Breast epithelium (tissue), 4 donors: ENCODE data around the gene NWD2. TPM values are rescaled to one million over a fixed set of nuclear protein-coding genes. Genes with fewer than 3 reads are reported as not detected.

Source experiments
- DNase-seq, 2 donors: peaks; one replicate each; pipeline ENCODE4 v3.0.0-alpha.2; 2019; ENCODE audit warnings: low spot score in 2 of 2
- H3K27ac ChIP-seq, 2 donors: fragments of 200-600 bp; sonication (generic) in 1 of 2; one replicate each; pipeline ENCODE4 v1.5.1; 2016 to 2019; ENCODE audit warnings: mild to moderate bottlenecking in 1 of 2
- H3K27me3 ChIP-seq, 2 donors: fragments of 200-600 bp; sonication (generic) in 1 of 2; one replicate each; pipeline versions ENCODE4 v1.5.1 to v1.6.0; 2017 to 2019; ENCODE audit warnings: control low read depth in 1 of 2, mild to moderate bottlenecking in 1 of 2
- H3K36me3 ChIP-seq: fragments of 200-600 bp; one replicate; pipeline ENCODE4 v1.5.1; 2019
- H3K4me1 ChIP-seq, 2 donors: fragments of 200-600 bp; sonication (generic); one replicate each; pipeline ENCODE4 v1.5.1; 2016 to 2019; ENCODE audit warnings: control low read depth in 1 of 2
- H3K4me3 ChIP-seq, 3 donors: fragments of 200-600 bp; sonication (generic); 1 replicate in 2 of 3; 2 replicates in 1 of 3; pipeline ENCODE4 v1.5.1; 2016 to 2019; ENCODE audit warnings: mild to moderate bottlenecking in 3 of 3, moderate library complexity in 2 of 3
- H3K9me3 ChIP-seq, 2 donors: fragments of 200-600 bp; sonication (generic) in 1 of 2; one replicate each; pipeline ENCODE4 v1.5.1; 2016 to 2019; ENCODE audit warnings: control low read depth in 1 of 2
- POLR2A ChIP-seq: fragments of 450-650 bp; IDR thresholded peaks from one replicate; pipeline ENCODE4 v1.6.1; 2016; ENCODE audit warnings: antibody characterized with exemption, mild to moderate bottlenecking, moderate library complexity
- POLR2AphosphoS5 ChIP-seq, 3 donors: sonication (generic); formaldehyde crosslinking; IDR thresholded peaks; one replicate each; pipeline ENCODE4 v1.6.1; 2017; ENCODE audit warnings: antibody characterized with exemption in 3 of 3
- intact Hi-C: fragments of 100-400 bp; cut with DNase I; formaldehyde crosslinking; loops from one replicate; pipeline ENCODE4 v1.15.1; 2023; ENCODE audit warnings: low total_unique reads
- total RNA-seq, 3 donors: library from RNA; depleted of rRNA; stranded (reverse); fragments of >200 nt; gene quantifications; one replicate each; pipeline ENCODE4 v1.1.0, GENCODE V29; 2016
- TF ChIP-seq, protein P1 (sequence below), 3 donors: fragments of 450-650 bp; IDR thresholded peaks; one replicate each; pipeline ENCODE4 v1.5.1; 2016 to 2017; ENCODE audit warnings: antibody characterized with exemption in 3 of 3, mild to moderate bottlenecking in 3 of 3, moderate library complexity in 3 of 3

Gene NWD2
- total RNA-seq, 3 donors from 2014 or later: 0.48 to 2.2 (median 0.66) TPM

DNA sequence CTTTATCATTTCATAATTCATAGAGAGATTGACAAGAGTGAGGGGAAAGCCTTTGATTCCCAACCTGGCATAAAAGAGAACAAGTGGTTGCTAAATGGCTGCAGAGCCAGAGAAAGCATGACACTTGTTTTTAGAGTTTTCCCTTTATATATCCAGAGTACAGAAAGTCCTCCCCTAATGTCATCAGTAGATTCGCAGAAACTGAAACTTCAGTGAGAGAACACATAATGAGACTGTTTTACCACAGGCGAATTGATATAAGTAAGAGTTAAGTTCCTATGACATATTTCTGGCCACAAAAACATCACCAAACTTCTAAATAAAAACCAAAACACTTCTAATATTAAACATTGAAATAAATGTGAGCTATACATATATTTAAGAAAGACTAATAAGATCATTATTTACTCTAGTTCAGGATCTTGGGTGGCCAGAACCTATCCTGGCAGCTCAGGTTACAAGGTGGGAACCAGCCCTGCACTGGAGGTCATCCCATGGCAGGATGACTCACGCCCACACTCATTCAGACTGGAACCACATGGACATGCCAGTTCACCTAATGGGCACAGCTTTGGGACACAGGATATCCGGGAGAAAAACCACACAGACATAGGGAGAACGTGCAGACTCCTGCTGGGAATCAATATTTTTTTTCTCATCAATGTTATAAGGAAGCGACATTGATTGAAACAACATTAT lies 35.5 kb downstream of the NWD2 start:
- Histone ChIP-seq H3K4me3 (no peak overlapping the region), H3K9me3 (peaks cover 0 to 12% of the 10 kb centered on the region in 2 donors), H3K36me3 (no peaks in the 10 kb centered on the region), H3K4me1 (no peaks in the 10 kb centered on the region), H3K27ac (no peak overlapping the region), H3K27me3 (no peaks in the 10 kb centered on the region)
- no peak for DNase-seq
- intact Hi-C loops: no loop called here
- TF ChIP-seq POLR2AphosphoS5 (IDR thresholded peaks at IDR 0.05) (no peak), POLR2A (no peak)
- TF ChIP-seq, protein P1, sequence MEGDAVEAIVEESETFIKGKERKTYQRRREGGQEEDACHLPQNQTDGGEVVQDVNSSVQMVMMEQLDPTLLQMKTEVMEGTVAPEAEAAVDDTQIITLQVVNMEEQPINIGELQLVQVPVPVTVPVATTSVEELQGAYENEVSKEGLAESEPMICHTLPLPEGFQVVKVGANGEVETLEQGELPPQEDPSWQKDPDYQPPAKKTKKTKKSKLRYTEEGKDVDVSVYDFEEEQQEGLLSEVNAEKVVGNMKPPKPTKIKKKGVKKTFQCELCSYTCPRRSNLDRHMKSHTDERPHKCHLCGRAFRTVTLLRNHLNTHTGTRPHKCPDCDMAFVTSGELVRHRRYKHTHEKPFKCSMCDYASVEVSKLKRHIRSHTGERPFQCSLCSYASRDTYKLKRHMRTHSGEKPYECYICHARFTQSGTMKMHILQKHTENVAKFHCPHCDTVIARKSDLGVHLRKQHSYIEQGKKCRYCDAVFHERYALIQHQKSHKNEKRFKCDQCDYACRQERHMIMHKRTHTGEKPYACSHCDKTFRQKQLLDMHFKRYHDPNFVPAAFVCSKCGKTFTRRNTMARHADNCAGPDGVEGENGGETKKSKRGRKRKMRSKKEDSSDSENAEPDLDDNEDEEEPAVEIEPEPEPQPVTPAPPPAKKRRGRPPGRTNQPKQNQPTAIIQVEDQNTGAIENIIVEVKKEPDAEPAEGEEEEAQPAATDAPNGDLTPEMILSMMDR (IDR thresholded peaks at IDR 0.05): no peak

DNA sequence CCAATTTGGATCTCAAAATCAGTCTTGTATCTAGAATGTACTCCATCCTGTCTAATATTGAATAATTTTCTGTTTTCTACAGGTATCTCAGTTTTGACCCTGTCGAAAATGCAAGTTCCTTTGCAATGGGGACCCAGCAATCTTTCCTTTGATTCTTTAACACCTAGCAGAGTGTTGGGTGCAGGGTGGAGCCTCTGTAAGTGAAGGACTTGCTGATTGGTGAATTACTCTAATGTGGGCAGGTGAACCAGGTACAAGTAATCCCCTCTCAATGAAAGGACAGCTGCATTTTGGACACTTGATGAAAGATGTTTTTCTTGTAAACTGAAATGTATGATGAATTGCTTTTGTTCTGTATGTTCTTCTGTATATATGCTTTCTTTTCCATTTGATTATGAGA lies 54.9 kb downstream of the NWD2 start:
- no peak overlapping the region for H3K4me3 ChIP-seq

DNA sequence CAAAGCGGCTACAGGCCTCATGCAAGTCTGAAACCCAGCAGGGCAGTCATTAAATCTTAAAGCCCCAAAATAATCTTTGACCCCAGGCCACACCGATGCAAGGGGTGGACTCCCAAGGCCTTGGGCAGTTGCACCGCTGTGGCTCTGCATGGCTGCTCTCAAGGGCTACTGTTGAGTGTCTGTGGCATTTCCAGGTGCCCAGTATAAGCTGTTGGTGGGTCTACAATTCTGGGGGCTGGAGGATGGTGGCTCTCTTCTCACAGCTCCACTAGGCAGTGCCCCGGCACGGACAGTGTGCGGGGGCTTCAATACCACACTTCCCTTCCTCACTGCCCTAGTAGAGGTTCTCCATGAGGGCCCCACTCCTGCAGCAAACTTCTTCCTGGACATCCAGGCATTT lies 60.1 kb downstream of the NWD2 start:
- H3K4me3 ChIP-seq: no peak overlapping the region
- no peaks in the 10 kb centered on the region for H3K27me3 ChIP-seq
- peaks cover 3 to 26% of the 10 kb centered on the region in 2 donors for H3K9me3 ChIP-seq
- no peak overlapping the region for H3K27ac ChIP-seq
- H3K36me3 ChIP-seq: no peaks in the 10 kb centered on the region
- no peaks in the 10 kb centered on the region for H3K4me1 ChIP-seq
- TF ChIP-seq, protein P1 (IDR thresholded peaks at IDR 0.05): no peak
- no peak for TF ChIP-seq POLR2AphosphoS5 (IDR thresholded peaks at IDR 0.05)
- TF ChIP-seq POLR2A: no peak
- intact Hi-C loops: no loop called here
- no peak for DNase-seq

More for the DNA sequence above, 54.9 kb downstream of the NWD2 start:
- Histone ChIP-seq H3K36me3 (no peaks in the 10 kb centered on the region), H3K27me3 (no peaks in the 10 kb centered on the region), H3K4me1 (no peaks in the 10 kb centered on the region), H3K27ac (no peak overlapping the region), H3K9me3 (peaks cover 0 to 3% of the 10 kb centered on the region in 2 donors)
- no peak for TF ChIP-seq POLR2AphosphoS5 (IDR thresholded peaks at IDR 0.05)
- TF ChIP-seq, protein P1 (IDR thresholded peaks at IDR 0.05): no peak
- TF ChIP-seq POLR2A: no peak
- no peak for DNase-seq
- intact Hi-C loops: no loop called here

DNA sequence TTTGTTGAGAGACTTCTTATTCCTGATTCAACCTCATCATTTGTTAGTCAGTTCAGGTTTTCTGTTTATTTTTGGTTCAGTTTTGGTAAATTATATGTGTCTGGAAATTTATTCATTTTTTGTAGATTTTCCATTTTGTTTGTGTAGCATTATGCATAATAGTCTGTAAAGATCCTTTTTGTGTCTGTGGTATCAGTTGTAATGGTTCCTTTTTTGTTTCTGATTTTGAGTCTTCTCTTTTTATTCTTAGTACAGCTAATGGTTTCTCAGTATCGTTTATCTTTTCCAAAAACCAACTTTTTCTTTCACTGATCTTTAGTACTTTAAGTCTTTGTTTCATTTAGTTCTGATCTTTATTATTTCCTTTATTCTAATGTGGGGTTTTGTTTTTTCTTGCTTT lies 61.4 kb downstream of the NWD2 start:
- no peak overlapping the region for H3K4me3 ChIP-seq
- TF ChIP-seq POLR2A (no peak), POLR2AphosphoS5 (IDR thresholded peaks at IDR 0.05) (no peak)
- TF ChIP-seq, protein P1 (IDR thresholded peaks at IDR 0.05): no peak
- no peak overlapping the region for H3K27ac ChIP-seq
- no peaks in the 10 kb centered on the region for H3K36me3 ChIP-seq
- H3K4me1 ChIP-seq: no peaks in the 10 kb centered on the region
- DNase-seq: no peak
- H3K9me3 ChIP-seq: peaks cover 5 to 28% of the 10 kb centered on the region in 2 donors
- intact Hi-C loops: no loop called here
- H3K27me3 ChIP-seq: no peaks in the 10 kb centered on the region

DNA sequence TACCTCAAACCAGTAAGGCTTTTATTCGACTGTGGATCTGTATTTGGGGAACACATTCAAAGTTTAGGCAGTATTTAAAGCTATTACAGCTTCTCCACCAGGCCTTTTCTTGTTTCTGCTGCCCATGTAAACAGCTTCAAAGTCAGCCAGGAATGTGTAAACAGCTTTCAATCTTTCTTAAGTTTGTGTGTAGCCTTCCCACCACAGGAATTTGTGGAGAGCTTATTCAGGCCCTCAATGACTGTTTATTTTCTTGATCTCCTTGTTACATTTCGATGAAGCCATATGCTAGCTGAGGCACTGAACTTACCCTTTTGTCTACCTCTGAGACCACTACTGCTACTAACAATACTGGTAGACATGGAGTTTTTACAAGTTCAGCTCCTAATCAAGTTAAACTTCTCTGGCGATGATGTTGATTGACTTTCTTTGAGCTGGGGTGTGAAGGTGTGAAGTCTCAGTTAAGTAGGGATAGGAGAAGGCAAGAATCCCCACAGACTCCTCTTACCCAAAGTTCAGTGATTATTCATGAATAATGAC lies 72.6 kb downstream of the NWD2 start:
- intact Hi-C loops: no loop called here
- Histone ChIP-seq H3K9me3 (peaks cover 0 to 4% of the 10 kb centered on the region in 2 donors), H3K4me3 (no peak overlapping the region), H3K27ac (no peak overlapping the region), H3K36me3 (no peaks in the 10 kb centered on the region), H3K27me3 (no peaks in the 10 kb centered on the region), H3K4me1 (no peaks in the 10 kb centered on the region)
- TF ChIP-seq POLR2AphosphoS5 (IDR thresholded peaks at IDR 0.05) (no peak), POLR2A (no peak)
- TF ChIP-seq, protein P1 (IDR thresholded peaks at IDR 0.05): no peak
- DNase-seq: no peak
